RWPE1 (cell line): ENCODE measurements around the gene POLR2F.

Experiments used
- CTCF ChIA-PET: fragments of 350-600 bp; sonication (Branson Sonifier 250); formaldehyde crosslinking; extraction: SDS; loops from one replicate; lab custom pipeline; 2021; lab: Yijun Ruan, JAX
- POLR2A ChIA-PET: fragments of 400-600 bp; formaldehyde crosslinking; extraction: SDS; loops from one replicate; lab custom pipeline; 2020; ENCODE audit warnings: antibody characterized with exemption; ENCODE audit not compliant: low non-redundant PET; lab: Yijun Ruan, JAX
- DNase-seq: peaks from one replicate; pipeline ENCODE4 v3.0.0; 2012; ENCODE audit warnings: low spot score
- H3K27ac ChIP-seq: fragments of 450-650 bp; 2 replicates; pipeline ENCODE4 v1.5.1; 2017
- CTCF ChIP-seq: fragments of 450-650 bp; conservative IDR thresholded peaks from 2 replicates; pipeline ENCODE4 v1.5.1; 2017; ENCODE audit warnings: low read depth, mild to moderate bottlenecking

POLR2F gene

GRCh38 chr22:38005943-38006342 is 52.4 kb downstream of the POLR2F start:
- TF ChIP-seq CTCF = no peak
- no peak overlapping the region for H3K27ac ChIP-seq
- ChIA-PET POLR2A (no interaction called here), CTCF (no interaction called here)
- no peak for DNase-seq

DNA sequence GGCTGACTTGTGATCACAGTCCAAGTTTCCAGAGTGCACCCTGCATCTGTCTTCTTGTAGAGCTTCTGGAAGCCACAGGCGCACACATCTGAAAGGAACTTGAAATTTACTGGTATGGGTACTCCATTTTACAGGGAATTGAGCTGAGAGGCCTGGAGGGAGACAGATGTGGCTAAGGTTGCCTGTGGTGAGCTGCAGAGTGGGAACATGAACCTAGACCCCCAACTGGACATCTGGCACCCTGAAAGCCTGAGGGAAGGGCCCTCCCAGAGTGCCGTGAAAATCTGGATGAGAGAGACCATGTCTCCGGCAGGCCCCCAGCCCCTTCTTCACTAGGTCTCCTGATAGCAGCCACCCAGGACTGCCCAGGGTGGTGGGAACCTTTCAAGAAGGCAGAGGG is 53.4 kb downstream of the POLR2F start:
- ChIA-PET CTCF (no interaction called here), POLR2A (interaction anchor here (0.6 kb wide), 1 partner anchor 1140 kb away, joined by 4 read pairs; no protein-coding TSS in a partner anchor)
- H3K27ac ChIP-seq = no peak overlapping the region
- no peak for TF ChIP-seq CTCF
- no peak for DNase-seq

GRCh38 chr22:38007330-38007902 is 53.9 kb downstream of the POLR2F start:
- H3K27ac ChIP-seq = no peak overlapping the region
- TF ChIP-seq CTCF = no peak
- ChIA-PET POLR2A (interaction anchor here (0.6 kb wide), 1 partner anchor 1140 kb away, joined by 4 read pairs; no protein-coding TSS in a partner anchor), CTCF (no interaction called here)
- DNase-seq = no peak

DNA sequence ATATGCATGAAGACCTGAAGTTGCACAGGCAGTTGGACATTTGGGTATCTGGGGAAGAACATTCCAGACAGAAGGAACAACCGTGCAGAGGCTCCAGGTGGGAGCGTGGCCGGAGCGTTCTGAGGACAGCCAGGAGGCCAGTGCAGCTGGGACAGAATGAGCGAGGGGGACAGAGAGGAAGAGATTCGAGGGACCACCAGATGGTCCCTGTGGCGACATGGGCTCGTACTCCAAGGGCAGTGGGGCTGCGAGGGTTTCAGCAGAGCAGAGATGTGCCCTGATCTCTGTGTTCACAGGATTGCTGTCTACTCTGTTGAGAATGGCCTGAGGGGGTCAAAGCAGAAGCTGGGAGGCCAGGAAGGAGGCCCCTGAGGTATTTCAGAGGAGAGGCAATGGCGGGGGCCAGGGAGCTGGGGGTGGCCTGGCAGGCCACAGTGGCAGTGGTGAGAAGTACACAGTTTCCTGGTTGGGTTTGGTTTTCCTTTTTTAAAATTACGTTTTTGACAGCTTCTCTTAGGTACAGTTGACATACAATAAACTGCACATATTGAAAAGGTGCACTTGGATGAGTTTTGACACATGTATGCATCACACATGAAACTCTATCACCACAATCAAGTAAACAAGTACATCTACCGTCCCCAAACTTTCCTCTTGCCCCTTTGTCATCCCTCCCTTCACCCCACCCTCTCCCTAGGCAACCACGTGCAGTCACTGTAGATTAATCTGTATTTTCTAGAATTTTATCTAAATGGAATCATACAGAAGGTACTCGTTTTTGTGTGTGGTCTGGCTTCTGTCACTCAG is 55.7 kb downstream of the POLR2F start:
- POLR2A ChIA-PET = no interaction called here
- CTCF ChIA-PET = no interaction called here

DNA sequence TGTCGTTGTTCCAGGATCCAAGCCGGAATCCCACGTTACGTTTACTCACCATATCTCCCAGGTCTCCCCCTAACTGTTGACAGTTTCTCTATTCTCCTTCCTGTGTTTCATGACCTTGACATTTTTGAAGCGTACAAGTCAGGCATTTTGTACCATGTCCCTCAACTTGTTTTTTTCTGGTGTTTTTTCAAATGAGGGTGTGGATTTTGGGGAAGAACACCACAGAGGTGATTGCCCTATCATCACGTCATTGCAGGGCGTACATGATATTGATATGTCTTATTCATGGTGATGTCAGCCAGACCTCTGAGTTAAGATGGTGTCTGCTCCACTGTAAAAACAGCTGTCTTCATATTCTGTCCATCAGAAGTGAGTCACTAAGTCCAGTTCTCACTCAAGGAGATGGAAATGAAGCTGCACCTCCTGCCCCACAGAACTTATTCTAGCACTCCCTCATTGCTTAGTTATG is 59.1 kb downstream of the POLR2F start:
- no peak for DNase-seq
- CTCF ChIA-PET = interaction anchor here (0.7 kb wide), 1 partner anchor 500 kb away, joined by 3 read pairs; no protein-coding TSS in a partner anchor
- POLR2A ChIA-PET = no interaction called here
- no peak for TF ChIP-seq CTCF
- no peak overlapping the region for H3K27ac ChIP-seq

More for the DNA sequence above, 55.7 kb downstream of the POLR2F start:
- H3K27ac ChIP-seq = no peak overlapping the region
- no peak for TF ChIP-seq CTCF
- no peak for DNase-seq

- TF ChIP-seq CTCF = no peak
- ChIA-PET CTCF (interaction anchor here (0.7 kb wide), 1 partner anchor 70 kb away, joined by 4 read pairs; no protein-coding TSS in a partner anchor), POLR2A (no interaction called here)
- no peak for DNase-seq
- no peak overlapping the region for H3K27ac ChIP-seq
Observed at GRCh38 chr22:38014083-38014482, 60.6 kb downstream of the POLR2F start.
